ENCODE measurements around the gene UBALD2. TPM values are rescaled to one million over a fixed set of nuclear protein-coding genes. Genes with fewer than 3 reads are reported as not detected.

UBALD2 gene
- polyA plus RNA-seq, 3 donors: 1.4 to 88.6 (median 2.2) TPM

DNA sequence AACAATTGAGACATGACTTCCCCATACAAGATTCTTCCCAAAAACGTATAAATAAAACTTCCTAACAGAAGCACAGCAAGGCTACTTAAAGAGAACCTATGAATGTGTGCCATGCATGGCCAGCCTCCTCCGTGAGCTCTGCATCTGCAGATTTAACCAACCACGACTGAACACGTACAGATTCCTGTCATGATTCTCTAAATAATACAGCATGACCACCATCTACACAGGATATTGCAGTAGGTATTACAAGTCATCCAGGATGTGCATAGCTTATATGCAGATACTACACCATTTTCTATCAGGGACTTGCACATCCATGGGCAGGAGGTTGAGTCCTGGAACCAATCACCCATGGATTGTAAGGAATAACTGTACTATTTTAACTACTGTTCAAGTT, 44.3 kb downstream of the UBALD2 start:
- H3K27me3 Mint-ChIP-seq (ENCODE audit: low read depth in 3 of 3): peaks cover 0 to 4% (median 1%) of the 10 kb centered on the region in 3 donors
- H3K27ac Mint-ChIP-seq: no peak overlapping the region
- Histone ChIP-seq H3K27ac (ENCODE audit: low read depth in 1 of 2, low read length in 2 of 2) (no peak overlapping the region), H2AFZ (ENCODE audit: insufficient read depth, low read depth, low read length, poor library complexity, severe bottlenecking) (no peak overlapping the region), H3K36me3 (replicated peaks in 1 of 2; ENCODE audit: control insufficient read depth in 1 of 2, insufficient read depth in 2 of 2, low read length in 2 of 2) (peaks cover 31 to 48% of the 10 kb centered on the region in 2 donors), H3K79me2 (ENCODE audit: insufficient read depth, low read length) (no peaks in the 10 kb centered on the region), H4K20me1 (ENCODE audit: insufficient read depth, low read length) (no peaks in the 10 kb centered on the region), H3K4me3 (replicated peaks in 1 of 3; ENCODE audit: low read depth in 2 of 3, low read length in 3 of 3) (no peak overlapping the region), H3K4me2 (replicated peaks; ENCODE audit: extremely low read depth, low read length, poor library complexity, severe bottlenecking) (no peak overlapping the region), H3K4me1 (ENCODE audit: control insufficient read depth in 1 of 2, insufficient read depth in 2 of 2, low read length in 2 of 2) (no peaks in the 10 kb centered on the region), H3K27me3 (ENCODE audit: control insufficient read depth in 2 of 2, insufficient read depth in 2 of 2, low read length in 2 of 2) (no peaks in the 10 kb centered on the region), H3K9me3 (replicated peaks in 1 of 2; ENCODE audit: control insufficient read depth in 1 of 2, insufficient read depth in 1 of 2, low read length in 2 of 2) (no peaks in the 10 kb centered on the region), H3K9ac (ENCODE audit: insufficient read depth, low read length, poor library complexity, severe bottlenecking) (no peak overlapping the region)
- H3K9me3 Mint-ChIP-seq: peaks cover 0 to 5% (median 0%) of the 10 kb centered on the region in 7 donors
- H3K4me3 Mint-ChIP-seq: no peak overlapping the region
- DNase-seq: no peak
- no peaks in the 10 kb centered on the region for H3K4me1 Mint-ChIP-seq
- 81% methylated on average over 3 of the region's 4 CpGs for WGBS (ENCODE audit: insufficient coverage)
- TF ChIP-seq CTCF (IDR thresholded peaks at IDR 0.05): no peak
- H3K36me3 Mint-ChIP-seq: peaks cover 27 to 54% of the 10 kb centered on the region in 2 donors
- intact Hi-C loops (cut with micrococcal nuclease): no loop called here

GRCh38 chr17:76312735-76313134, 47.6 kb downstream of the UBALD2 start:
- Mint-ChIP-seq H3K36me3 (peaks cover 47 to 75% of the 10 kb centered on the region in 2 donors), H3K4me3 (no peak overlapping the region), H3K27me3 (ENCODE audit: low read depth in 3 of 3) (peaks cover 0 to 4% (median 0%) of the 10 kb centered on the region in 3 donors), H3K9me3 (peaks cover 0 to 4% (median 0%) of the 10 kb centered on the region in 7 donors), H3K27ac (no peak overlapping the region), H3K4me1 (no peaks in the 10 kb centered on the region)
- Histone ChIP-seq H2AFZ (ENCODE audit: insufficient read depth, low read depth, low read length, poor library complexity, severe bottlenecking) (no peak overlapping the region), H3K9ac (ENCODE audit: insufficient read depth, low read length, poor library complexity, severe bottlenecking) (no peak overlapping the region), H3K4me3 (replicated peaks in 1 of 3; ENCODE audit: low read depth in 2 of 3, low read length in 3 of 3) (no peak overlapping the region), H3K9me3 (replicated peaks in 1 of 2; ENCODE audit: control insufficient read depth in 1 of 2, insufficient read depth in 1 of 2, low read length in 2 of 2) (no peaks in the 10 kb centered on the region), H3K4me2 (replicated peaks; ENCODE audit: extremely low read depth, low read length, poor library complexity, severe bottlenecking) (no peak overlapping the region), H3K4me1 (ENCODE audit: control insufficient read depth in 1 of 2, insufficient read depth in 2 of 2, low read length in 2 of 2) (no peaks in the 10 kb centered on the region), H3K27ac (ENCODE audit: low read depth in 1 of 2, low read length in 2 of 2) (no peak overlapping the region), H3K79me2 (ENCODE audit: insufficient read depth, low read length) (no peaks in the 10 kb centered on the region), H3K36me3 (replicated peaks in 1 of 2; ENCODE audit: control insufficient read depth in 1 of 2, insufficient read depth in 2 of 2, low read length in 2 of 2) (peaks cover 36 to 68% of the 10 kb centered on the region in 2 donors), H4K20me1 (ENCODE audit: insufficient read depth, low read length) (no peaks in the 10 kb centered on the region), H3K27me3 (ENCODE audit: control insufficient read depth in 2 of 2, insufficient read depth in 2 of 2, low read length in 2 of 2) (no peaks in the 10 kb centered on the region)
- intact Hi-C loops (cut with micrococcal nuclease): loop anchor here in 1 of 2 donors (5.0 kb wide), 1 partner anchor 35 kb away; no protein-coding TSS in a partner anchor
- no peak for DNase-seq
- WGBS (ENCODE audit: insufficient coverage): 100% methylated on average over 3 of the region's 9 CpGs
- TF ChIP-seq CTCF (IDR thresholded peaks at IDR 0.05): no peak

Measured in CD14-positive monocyte (primary cell).